Stimulated activated CD8-positive, alpha-beta memory T cell treated with anti-CD3 and anti-CD28 coated beads, Interleukin-7, amount 100 ng/mL, for 4 hours (primary cell): ENCODE data around the gene ELF1.

Experiments used
- DNase-seq, 2 donors: peaks; one replicate each; pipeline ENCODE4 v3.0.0-alpha.2; 2020; ENCODE audit warnings: low read depth in 2 of 2

Gene ELF1

GRCh38 chr13:41019011-41019487 lies at the start of gene ELF1:
TSS of gene ELF1 (minus strand) at chr13:41019316. CDS start at chr13:40982054, 37,262 bp downstream.
- DNase-seq = peak; percentile 36 to 48

- DNase-seq = no peak
Observed at GRCh38 chr13:41065078-41065477, 46.0 kb upstream of the ELF1 start.

GRCh38 chr13:41064493-41064892 lies 45.4 kb upstream of the ELF1 start:
- no peak for DNase-seq

GRCh38 chr13:41061914-41062837 lies 43.1 kb upstream of the ELF1 start:
- no peak for DNase-seq

- DNase-seq = peak; percentile 76 to 79
Observed at GRCh38 chr13:41061075-41061913, 42.2 kb upstream of the ELF1 start, which contains the start of gene WBP4. TSS of gene WBP4 (plus strand) at chr13:41061509. CDS start at chr13:41061674, 165 bp downstream.

GRCh38 chr13:41060724-41061074 lies 41.6 kb upstream of the ELF1 start:
- DNase-seq = peak; percentile 84 to 90

GRCh38 chr13:41060082-41060723 lies 41.1 kb upstream of the ELF1 start:
- peak; percentile 67 to 77 for DNase-seq

GRCh38 chr13:41059456-41060081 lies 40.5 kb upstream of the ELF1 start:
- DNase-seq = no peak

GRCh38 chr13:41058295-41059070 lies 39.4 kb upstream of the ELF1 start:
- DNase-seq = no peak

GRCh38 chr13:41056826-41057711 lies 38.0 kb upstream of the ELF1 start:
- no peak for DNase-seq

- DNase-seq = no peak
Observed at GRCh38 chr13:41056194-41056593, 37.1 kb upstream of the ELF1 start.

GRCh38 chr13:41054919-41055619 lies 36.0 kb upstream of the ELF1 start:
- no peak for DNase-seq

- DNase-seq = no peak
Observed at GRCh38 chr13:41054212-41054877, 35.2 kb upstream of the ELF1 start.

- no peak for DNase-seq
Observed at GRCh38 chr13:41053384-41053826, 34.3 kb upstream of the ELF1 start.

GRCh38 chr13:41052441-41052840 lies 33.3 kb upstream of the ELF1 start:
- DNase-seq = no peak

GRCh38 chr13:41049480-41050440 lies 30.6 kb upstream of the ELF1 start:
- DNase-seq = no peak

- DNase-seq = no peak
Observed at GRCh38 chr13:41048640-41049039, 29.5 kb upstream of the ELF1 start.
